A549 (cell line): Measurements from ENCODE around the gene IL9. TPM values are rescaled to one million over a fixed set of nuclear protein-coding genes. Genes with fewer than 3 reads are reported as not detected.

Source experiments
- ATAC-seq, 2 experiments: fragments of 200-7000 bp in 1 of 2; fragments of >200 bp in 1 of 2; cut with Nextera tagmentation in 1 of 2; cut with Tn5 transposase in 1 of 2; 3 replicates each; pipeline versions ENCODE4 v1.8.0 to v1.9.1; 2018 to 2020; ENCODE audit warnings: mild to moderate bottlenecking in 1 of 2, moderate library complexity in 1 of 2
- CTCF ChIA-PET: fragments of 300-600 bp; sonication (Branson Sonifier 250); formaldehyde crosslinking; extraction: SDS; loops from one replicate; lab custom pipeline; 2021; ENCODE audit warnings: antibody characterized with exemption, inconsistent platforms; lab: Yijun Ruan, JAX
- POLR2A ChIA-PET: fragments of 350-600 bp; formaldehyde crosslinking; extraction: SDS; loops from one replicate; lab custom pipeline; 2021; ENCODE audit warnings: antibody characterized with exemption, inconsistent platforms; lab: Yijun Ruan, JAX
- DNase-seq, 2 experiments: peaks; one replicate each; pipeline versions ENCODE4 v3.0.0 to v3.0.0-alpha.2; 2011 to 2016; ENCODE audit warnings: low read depth in 1 of 2, low spot score in 1 of 2
- FAIRE-seq: peaks from 2 replicates; lab custom pipeline; 2011; peaks lifted over from hg19 to GRCh38; lab: Jason Lieb, UNC
- H3K27ac ChIP-seq, 2 experiments: fragments of >200 bp; sonication (Bioruptor Twin); formaldehyde crosslinking; 3 replicates each; pipeline ENCODE4 v1.5.1; 2016 to 2017
- H3K4me1 ChIP-seq: fragments of >200 bp; sonication (Bioruptor Twin); formaldehyde crosslinking; 3 replicates; pipeline ENCODE4 v1.6.1; 2016
- H3K4me2 ChIP-seq: fragments of >200 bp; sonication (Bioruptor Twin); formaldehyde crosslinking; 3 replicates; pipeline ENCODE4 v1.6.1; 2016
- H3K4me3 ChIP-seq: fragments of >200 bp; sonication (Bioruptor Twin); formaldehyde crosslinking; 3 replicates; pipeline ENCODE4 v1.5.1; 2016
- H3K9me3 ChIP-seq: fragments of >200 bp; sonication (Bioruptor Twin); formaldehyde crosslinking; 3 replicates; pipeline ENCODE4 v1.6.1; 2016
- BCL3 ChIP-seq: fragments of >200 bp; sonication (Bioruptor Twin); formaldehyde crosslinking; IDR thresholded peaks from 3 replicates; pipeline ENCODE4 v1.6.1; 2016
- BHLHE40 ChIP-seq: IDR thresholded peaks from 2 replicates; pipeline ENCODE4 v1.6.1; 2012; ENCODE audit warnings: low read depth, low read length, inconsistent platforms
- CBX8 ChIP-seq: fragments of 200-600 bp; sonication (generic); IDR thresholded peaks from 2 replicates; pipeline ENCODE4 v1.6.1; 2016
- CEBPB ChIP-seq, 2 experiments: fragments of >200 bp in 1 of 2; sonication (Bioruptor Twin) in 1 of 2; formaldehyde crosslinking in 1 of 2; IDR thresholded peaks; 2 replicates each; pipeline ENCODE4 v1.6.1; 2012 to 2016
- FOSL2 ChIP-seq, 2 experiments: fragments of 450-650 bp in 1 of 2; fragments of >200 bp in 1 of 2; sonication (Bioruptor Twin) in 1 of 2; formaldehyde crosslinking; IDR thresholded peaks; 2 replicates each; pipeline versions ENCODE4 v1.5.0 to v1.6.1; 2016 to 2020; ENCODE audit warnings: mild to moderate bottlenecking in 1 of 2, moderate library complexity in 1 of 2
- HDAC2 ChIP-seq: fragments of 200-600 bp; sonication (generic); IDR thresholded peaks from 2 replicates; pipeline ENCODE4 v1.6.1; 2016
- HMGXB4 ChIP-seq: fragments of 250-450 bp; sonication (Bioruptor Pico); IDR thresholded peaks from 2 replicates; pipeline ENCODE4 v1.5.0; 2021; ENCODE audit warnings: mild to moderate bottlenecking, moderate library complexity, borderline replicate concordance
- HOXB13 ChIP-seq: fragments of 250-450 bp; sonication (Bioruptor Pico); IDR thresholded peaks from 2 replicates; pipeline ENCODE4 v1.5.0; 2020; ENCODE audit warnings: low read depth, mild to moderate bottlenecking, moderate library complexity
- HOXB5 ChIP-seq: fragments of 250-450 bp; sonication (Bioruptor Pico); IDR thresholded peaks from 2 replicates; pipeline ENCODE4 v1.5.0; 2020; ENCODE audit warnings: mild to moderate bottlenecking, moderate library complexity
- MAFK ChIP-seq: fragments of 450-650 bp; IDR thresholded peaks from 2 replicates; pipeline ENCODE4 v1.6.1; 2014; ENCODE audit not compliant: partially characterized antibody
- MAX ChIP-seq: IDR thresholded peaks from 2 replicates; pipeline ENCODE4 v1.6.1; 2012
- NPAS2 ChIP-seq: fragments of 250-450 bp; sonication (Bioruptor Pico); IDR thresholded peaks from 2 replicates; pipeline ENCODE4 v1.8.0; 2022; ENCODE audit warnings: mild to moderate bottlenecking, moderate library complexity, borderline replicate concordance
- PHF8 ChIP-seq: fragments of 200-600 bp; sonication (generic); IDR thresholded peaks from 2 replicates; pipeline ENCODE4 v1.6.1; 2016; ENCODE audit warnings: low read depth, mild to moderate bottlenecking, antibody characterized with exemption, moderate library complexity, borderline replicate concordance
- POLR2AphosphoS2 ChIP-seq: conservative IDR thresholded peaks from 2 replicates; pipeline ENCODE4 v1.6.1; 2012; ENCODE audit warnings: low read length, improper control_type of control experiment, inconsistent platforms
- RAD21 ChIP-seq, 2 experiments: fragments of >200 bp in 1 of 2; sonication (Bioruptor Twin) in 1 of 2; formaldehyde crosslinking in 1 of 2; IDR thresholded peaks in 1 of 2; conservative IDR thresholded peaks in 1 of 2; 2 replicates in 1 of 2; 3 replicates in 1 of 2; pipeline ENCODE4 v1.6.1; 2012 to 2018; ENCODE audit warnings: inconsistent platforms in 1 of 2
- RARB ChIP-seq: fragments of 250-450 bp; sonication (Bioruptor Pico); IDR thresholded peaks from 2 replicates; pipeline ENCODE4 v1.8.0; 2021; ENCODE audit warnings: mild to moderate bottlenecking, moderate library complexity
- RCOR1 ChIP-seq: fragments of 150-350 bp; IDR thresholded peaks from 2 replicates; pipeline ENCODE4 v1.6.1; 2014; ENCODE audit warnings: antibody characterized with exemption, low read length, low read depth
- REST ChIP-seq: fragments of 200-600 bp; sonication (generic); IDR thresholded peaks from 2 replicates; pipeline ENCODE4 v1.6.1; 2016; ENCODE audit warnings: antibody characterized with exemption, mild to moderate bottlenecking, moderate library complexity
- SREBF2 ChIP-seq: fragments of 450-650 bp; IDR thresholded peaks from 2 replicates; pipeline ENCODE4 v1.6.1; 2014; ENCODE audit warnings: mild to moderate bottlenecking, moderate library complexity
- TP53 ChIP-seq: fragments of 250-450 bp; sonication (Bioruptor Pico); IDR thresholded peaks from 2 replicates; pipeline ENCODE4 v1.5.0; 2021; ENCODE audit warnings: mild to moderate bottlenecking, moderate library complexity
- ZC3H11A ChIP-seq: fragments of 450-650 bp; IDR thresholded peaks from 2 replicates; pipeline ENCODE4 v1.6.1; 2014; ENCODE audit warnings: antibody characterized with exemption, mild to moderate bottlenecking
- ZFP36 ChIP-seq: fragments of 450-650 bp; IDR thresholded peaks from 2 replicates; pipeline ENCODE4 v1.6.1; 2014; ENCODE audit warnings: borderline replicate concordance; ENCODE audit not compliant: partially characterized antibody
- WGBS: methylation state at CpG from one replicate; pipeline ENCODE4 v1.1.6; 2017; ENCODE audit errors: missing lambda C conversion rate; 5-methylcytosine and 5-hydroxymethylcytosine counted together
- polyA plus RNA-seq, 4 experiments: library from polyadenylated mRNA; depleted of rRNA in 3 of 4; stranded (reverse); fragments of >200 nt; fragmentation: RNase III in 1 of 4; extraction: RNeasy Plus Mini Kit Qiagen cat#74134 plus additional on column Dnase treatment in 1 of 4; gene quantifications; 2 replicates in 3 of 4; 3 replicates in 1 of 4; pipeline ENCODE4 v1.2.3, GENCODE V29; 2011 to 2017
- TF ChIP-seq, protein P1 (sequence below): IDR thresholded peaks from 2 replicates; pipeline ENCODE4 v1.6.1; 2012

The IL9 gene
- polyA plus RNA-seq, 2 of the 4 experiments (the other 2 are of a cell fraction) = not detected

GRCh38 chr5:135883026-135883425, 12.6 kb downstream of the IL9 start:
- DNase-seq = no peak
- CTCF ChIA-PET = interaction anchor here (0.7 to 5.0 kb wide), 7 partner anchors 9 to 328 kb away, joined by 3 to 37 read pairs (median 3); no protein-coding TSS in a partner anchor

GRCh38 chr5:135881819-135882218, 13.8 kb downstream of the IL9 start:
- ChIA-PET CTCF (interaction anchor here (0.6 to 5.0 kb wide), 15 partner anchors 10 to 488 kb away, joined by 3 to 37 read pairs (median 4); no protein-coding TSS in a partner anchor), POLR2A (no interaction called here)
- no peak overlapping the region for H3K27ac ChIP-seq
- 57% methylated on average over 3 of the region's 3 CpGs for WGBS
- DNase-seq (no peak), ATAC-seq (no peak), FAIRE-seq (peak; percentile 7)
- TF ChIP-seq RAD21 (conservative IDR thresholded peaks at IDR 0.05 in 1 of 2, IDR thresholded peaks at IDR 0.05 in 1 of 2) (no peak), CBX8 (no peak), HDAC2 (no peak), MAFK (no peak)
- no peaks in the 10 kb centered on the region for H3K9me3 ChIP-seq
- peaks cover 11% of the 10 kb centered on the region for H3K4me1 ChIP-seq
- H3K4me3 ChIP-seq = no peak overlapping the region
- H3K4me2 ChIP-seq = no peak overlapping the region

More at GRCh38 chr5:135883026-135883425, 12.6 kb downstream of the IL9 start:
- 67% methylated on average over 3 of the region's 3 CpGs for WGBS
- H3K4me1 ChIP-seq = peaks cover 17% of the 10 kb centered on the region
- no peak for FAIRE-seq
- POLR2A ChIA-PET = no interaction called here
- H3K4me3 ChIP-seq = no peak overlapping the region
- H3K9me3 ChIP-seq = no peaks in the 10 kb centered on the region
- TF ChIP-seq SREBF2 = no peak
- TF ChIP-seq RARB (CRISPR knock-in tag) = no peak
- TF ChIP-seq HOXB13 (CRISPR knock-in tag) = no peak
- no peak for TF ChIP-seq ZFP36
- no peak for TF ChIP-seq CEBPB (IDR thresholded peaks at IDR 0.05)
- TF ChIP-seq CBX8 = no peak
- no peak for TF ChIP-seq ZC3H11A
- TF ChIP-seq FOSL2 (IDR thresholded peaks at IDR 0.05) = no peak
- TF ChIP-seq FOSL2 (CRISPR knock-in tag; IDR thresholded peaks at IDR 0.05) = no peak
- no peak for TF ChIP-seq NPAS2
- TF ChIP-seq, protein P1, sequence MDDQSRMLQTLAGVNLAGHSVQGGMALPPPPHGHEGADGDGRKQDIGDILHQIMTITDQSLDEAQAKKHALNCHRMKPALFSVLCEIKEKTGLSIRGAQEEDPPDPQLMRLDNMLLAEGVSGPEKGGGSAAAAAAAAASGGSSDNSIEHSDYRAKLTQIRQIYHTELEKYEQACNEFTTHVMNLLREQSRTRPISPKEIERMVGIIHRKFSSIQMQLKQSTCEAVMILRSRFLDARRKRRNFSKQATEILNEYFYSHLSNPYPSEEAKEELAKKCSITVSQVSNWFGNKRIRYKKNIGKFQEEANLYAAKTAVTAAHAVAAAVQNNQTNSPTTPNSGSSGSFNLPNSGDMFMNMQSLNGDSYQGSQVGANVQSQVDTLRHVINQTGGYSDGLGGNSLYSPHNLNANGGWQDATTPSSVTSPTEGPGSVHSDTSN = no peak
- TF ChIP-seq BHLHE40 = no peak
- TF ChIP-seq POLR2AphosphoS2 = no peak
- no peak for TF ChIP-seq REST
- ATAC-seq = no peak
- no peak overlapping the region for H3K27ac ChIP-seq
- no peak overlapping the region for H3K4me2 ChIP-seq

- ATAC-seq = no peak
- peak overlapping the region; percentile 46 for H3K4me2 ChIP-seq
Measured at GRCh38 chr5:135881244-135881643, 14.4 kb downstream of the IL9 start.

More at GRCh38 chr5:135881244-135881643, 14.4 kb downstream of the IL9 start:
- TF ChIP-seq SREBF2 (no peak), TP53 (no peak), HOXB5 (CRISPR knock-in tag) (no peak), MAX (no peak), PHF8 (no peak), HMGXB4 (CRISPR knock-in tag) (no peak), BCL3 (no peak), RCOR1 (no peak)
- H3K27ac ChIP-seq = peak overlapping the region in 1 of 2 experiments; percentile 40; a peak in 2 of 6 replicates
- H3K4me1 ChIP-seq = peaks cover 11% of the 10 kb centered on the region
- ChIA-PET POLR2A (no interaction called here), CTCF (interaction anchor here (0.6 to 5.0 kb wide), 16 partner anchors 10 to 487 kb away, joined by 3 to 37 read pairs (median 4); partner anchors contain the start of gene IL9)
- FAIRE-seq = no peak
- no peak for DNase-seq
- H3K4me3 ChIP-seq = no peak overlapping the region
- WGBS = 29% methylated on average over 4 of the region's 4 CpGs
- H3K9me3 ChIP-seq = no peaks in the 10 kb centered on the region
